ENCODE measurements around the gene TCHP.

- TF ChIP-seq CTCF (IDR thresholded peaks at IDR 0.05) (no peak), EZH2 (IDR thresholded peaks at IDR 0.05; ENCODE audit: borderline replicate concordance, insufficient read depth, low read depth, low read length, poor library complexity, severe bottlenecking) (no peak)
Measured at GRCh38 chr12:109890620-109891170, 9.4 kb upstream of the TCHP start.
